Stimulated activated CD4-positive, alpha-beta T cell treated with anti-CD3 and anti-CD28 coated beads, Interleukin-12 subunit alpha, Interleukin-12 subunit beta, amount 100 ng/mL, for 24 hours (primary cell): Measurements from ENCODE around the gene MYOF.
"Not testable (repeated sequence)": the region's sequence is repeated elsewhere in the genome, so short reads cannot be mapped to it uniquely, and the experiment has no call there.

ENCODE experiments used
- DNase-seq, 2 experiments: peaks; one replicate each; pipeline ENCODE4 v3.0.0-alpha.2; 2020; ENCODE audit warnings: low read depth in 2 of 2

MYOF gene

DNA sequence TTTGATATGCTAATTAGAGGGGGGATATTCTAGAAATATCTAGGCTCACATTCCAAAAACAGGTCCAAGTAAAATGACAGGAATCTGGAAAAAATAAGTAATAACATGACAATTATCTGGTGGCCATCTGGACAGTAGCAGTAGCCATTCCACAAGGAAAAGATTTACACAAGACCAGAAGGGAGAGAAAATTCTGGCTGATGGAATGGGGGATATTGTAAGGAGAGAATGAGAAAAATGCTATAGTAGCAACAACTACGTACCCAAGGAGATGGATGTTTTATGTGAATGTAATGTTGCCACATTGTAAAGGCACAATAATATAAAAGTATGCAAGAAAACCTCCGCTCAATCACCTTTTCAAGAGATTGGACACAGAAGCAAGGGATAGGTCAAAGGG, 5.4 kb downstream of the MYOF start:
- DNase-seq = no peak

DNA sequence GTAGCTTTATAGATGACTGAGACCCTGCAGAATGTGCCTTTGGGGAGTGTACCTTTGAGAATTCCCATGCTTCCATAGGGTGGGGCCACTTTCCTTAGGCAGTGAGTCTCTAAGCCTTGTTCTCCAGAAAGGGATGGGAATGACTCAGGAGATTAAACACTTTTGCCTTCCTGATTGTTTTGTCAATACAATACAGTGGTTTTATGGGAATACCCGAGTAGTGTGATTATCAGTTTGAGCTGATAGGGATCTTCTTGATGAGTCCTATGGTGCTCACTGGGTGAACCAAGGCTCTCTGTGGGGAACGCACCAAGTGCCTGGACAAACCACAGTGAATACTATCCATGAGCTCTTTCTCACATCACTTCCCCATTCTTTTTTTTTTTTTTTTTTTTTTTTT, 6.3 kb downstream of the MYOF start:
- no peak for DNase-seq

DNA sequence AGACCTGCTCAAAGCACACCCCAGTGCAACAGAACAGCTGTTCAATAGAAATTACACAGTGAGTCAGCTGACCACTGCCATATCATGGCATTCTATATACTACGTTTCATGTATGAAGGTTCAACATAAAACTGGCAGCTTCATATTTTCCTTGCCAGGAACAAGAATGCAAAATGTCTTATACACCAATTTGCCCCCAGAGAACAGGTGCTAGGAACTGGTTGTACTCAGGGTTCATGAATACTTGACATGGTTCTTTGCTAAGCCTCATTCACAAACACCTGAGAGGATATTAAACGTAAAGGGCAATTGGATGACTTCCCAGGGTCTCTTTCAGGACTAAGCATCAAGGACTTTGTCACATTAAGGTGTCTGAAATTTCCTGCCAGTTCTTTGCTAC, 6.9 kb downstream of the MYOF start:
- no peak for DNase-seq

DNA sequence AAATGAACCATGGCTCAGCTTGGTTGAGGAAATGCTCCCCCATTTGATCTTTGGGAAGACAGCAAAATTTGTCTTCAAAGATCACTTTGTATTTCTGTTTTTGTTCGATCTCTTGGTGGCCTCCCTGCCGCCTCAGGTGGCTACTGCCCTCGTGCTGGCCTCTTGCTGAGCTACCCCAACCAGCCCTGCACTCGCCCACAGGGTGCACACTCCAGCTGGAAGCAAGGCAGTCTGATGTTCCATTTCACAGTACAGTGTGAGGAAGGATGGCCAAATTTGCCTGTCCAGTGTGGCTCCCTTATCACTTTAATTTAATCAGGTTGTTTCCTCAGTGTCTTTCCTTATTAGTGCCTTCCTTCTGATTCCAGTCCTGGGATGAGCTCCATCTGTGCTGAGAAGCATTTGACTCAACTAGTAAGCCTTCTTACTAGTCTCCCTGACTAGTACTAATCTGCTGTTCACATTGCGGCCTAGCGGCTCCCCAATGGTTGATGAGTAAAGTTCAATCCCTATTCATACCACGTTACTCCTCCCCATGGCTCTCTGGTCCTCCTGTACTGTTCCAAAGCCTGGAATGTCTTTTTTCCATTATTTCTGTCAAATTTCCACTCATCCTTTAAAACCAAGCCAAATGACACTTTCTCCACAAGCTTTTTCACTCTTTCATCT, 8.2 kb downstream of the MYOF start:
- DNase-seq = no peak

DNA sequence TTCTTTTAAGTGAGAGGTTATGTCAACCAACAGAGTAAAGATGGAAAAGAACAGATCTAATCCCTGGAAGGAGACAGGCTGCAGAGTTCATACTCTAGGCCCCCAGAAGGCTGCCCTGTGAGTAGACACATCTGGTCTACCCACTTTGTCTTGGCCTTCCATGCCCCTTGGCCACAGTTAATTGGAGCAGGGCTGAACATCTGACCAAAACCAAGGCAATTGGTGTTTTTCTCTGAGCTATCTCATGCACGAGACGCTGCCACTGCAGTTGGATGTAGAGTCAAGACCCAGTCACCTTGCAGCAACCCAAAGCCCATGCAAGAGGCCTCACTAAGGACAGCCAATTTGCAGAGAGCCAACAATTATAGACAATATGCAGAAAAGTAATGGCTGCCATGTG, 9.0 kb downstream of the MYOF start:
- DNase-seq = no peak

DNA sequence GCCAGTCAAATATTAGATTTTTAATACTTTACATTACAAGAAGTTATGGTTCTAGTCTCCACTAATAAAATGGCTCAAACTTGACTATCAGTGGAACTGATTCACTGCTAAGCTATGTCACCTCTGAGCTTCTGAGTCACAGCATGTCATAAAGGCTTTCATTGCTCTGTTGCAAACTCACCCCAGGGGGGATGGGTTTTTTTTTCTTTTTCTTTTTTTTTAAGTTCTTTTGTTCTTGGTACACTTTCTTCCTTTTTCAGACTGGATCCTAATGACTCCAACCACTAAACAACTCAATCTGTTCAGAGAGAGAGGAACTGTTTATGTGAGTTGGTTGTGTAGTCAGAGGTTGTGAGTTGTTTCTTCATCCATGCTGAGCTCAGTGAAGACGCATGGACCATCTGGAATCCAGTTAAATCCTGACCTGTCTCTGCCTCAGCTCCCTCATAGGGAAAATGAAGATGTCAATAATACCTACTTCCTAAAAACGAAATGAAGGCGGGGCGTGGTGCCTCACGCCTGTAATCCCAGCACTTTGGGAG, 11.0 kb downstream of the MYOF start:
- DNase-seq = no peak

DNA sequence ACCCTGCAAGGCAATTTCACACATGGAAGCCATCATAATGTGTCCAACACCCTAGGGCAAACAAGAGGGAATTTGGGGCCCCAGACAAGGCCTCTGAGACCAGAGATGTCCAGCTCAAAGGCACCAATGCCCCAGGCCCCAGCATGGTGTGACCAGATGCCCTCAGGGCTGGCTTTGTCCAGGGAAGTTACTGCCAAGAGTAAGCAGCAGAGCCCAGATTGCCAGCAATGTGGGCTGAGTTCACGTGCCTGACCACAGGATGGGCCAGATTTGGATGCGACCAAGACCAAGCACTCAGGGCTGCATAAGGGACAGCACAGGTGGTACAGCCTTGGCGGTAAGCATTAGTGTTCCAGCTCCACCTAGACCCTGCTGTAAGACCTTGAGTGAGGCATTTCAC, 12.7 kb downstream of the MYOF start:
- no peak for DNase-seq

DNA sequence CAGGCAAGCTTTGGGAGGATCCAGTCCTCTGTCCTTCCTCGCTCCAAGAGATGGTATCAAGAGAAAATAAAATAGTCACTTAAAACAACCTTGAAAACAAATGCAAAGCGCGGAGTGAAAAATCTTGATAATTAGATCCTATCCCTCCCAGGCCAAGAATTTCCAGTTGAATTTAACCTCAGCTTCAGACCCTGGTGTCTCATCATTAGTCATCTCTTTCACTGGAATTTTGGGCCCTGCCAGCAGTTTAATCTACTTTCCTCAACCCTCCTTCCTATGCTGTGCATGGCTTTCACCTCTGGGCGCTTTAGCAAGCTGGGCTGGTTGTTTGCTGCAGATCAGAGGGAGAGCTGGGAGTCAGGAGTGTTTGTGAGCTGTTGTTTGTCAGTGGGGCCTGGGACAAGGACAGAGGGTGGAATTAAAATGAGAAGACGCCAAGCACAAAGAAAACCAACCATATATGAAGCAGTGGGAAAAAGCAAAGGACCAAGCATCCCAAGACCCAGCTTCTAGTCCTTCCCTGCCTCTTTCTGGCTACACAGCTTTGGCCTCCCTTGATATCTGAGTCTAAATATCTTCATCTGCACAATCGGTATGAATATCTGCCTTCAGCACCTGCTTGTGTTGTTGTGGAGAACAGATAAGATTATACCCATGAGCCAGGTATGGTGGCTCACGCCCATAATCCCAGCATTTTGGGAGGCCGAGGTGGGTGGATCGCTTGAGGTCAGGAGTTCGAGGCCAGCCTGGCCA, 13.5 kb downstream of the MYOF start:
- no peak for DNase-seq

DNA sequence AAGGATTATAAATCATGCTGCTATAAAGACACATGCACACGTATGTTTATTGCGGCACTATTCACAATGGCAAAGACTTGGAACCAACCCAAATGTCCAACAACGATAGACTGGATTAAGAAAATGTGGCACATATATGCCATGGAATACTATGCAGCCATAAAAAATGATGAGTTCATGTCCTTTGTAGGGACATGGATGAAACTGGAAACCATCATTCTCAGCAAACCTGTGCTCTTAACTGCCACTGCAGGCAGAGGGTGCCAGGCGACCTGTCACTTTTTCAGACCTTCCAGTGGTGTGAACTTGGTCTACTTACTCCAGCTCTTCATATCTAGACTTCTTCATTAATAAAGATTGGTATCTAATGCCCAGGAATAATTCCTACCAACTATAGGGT, 14.5 kb downstream of the MYOF start:
- not testable (repeated sequence) for DNase-seq

DNA sequence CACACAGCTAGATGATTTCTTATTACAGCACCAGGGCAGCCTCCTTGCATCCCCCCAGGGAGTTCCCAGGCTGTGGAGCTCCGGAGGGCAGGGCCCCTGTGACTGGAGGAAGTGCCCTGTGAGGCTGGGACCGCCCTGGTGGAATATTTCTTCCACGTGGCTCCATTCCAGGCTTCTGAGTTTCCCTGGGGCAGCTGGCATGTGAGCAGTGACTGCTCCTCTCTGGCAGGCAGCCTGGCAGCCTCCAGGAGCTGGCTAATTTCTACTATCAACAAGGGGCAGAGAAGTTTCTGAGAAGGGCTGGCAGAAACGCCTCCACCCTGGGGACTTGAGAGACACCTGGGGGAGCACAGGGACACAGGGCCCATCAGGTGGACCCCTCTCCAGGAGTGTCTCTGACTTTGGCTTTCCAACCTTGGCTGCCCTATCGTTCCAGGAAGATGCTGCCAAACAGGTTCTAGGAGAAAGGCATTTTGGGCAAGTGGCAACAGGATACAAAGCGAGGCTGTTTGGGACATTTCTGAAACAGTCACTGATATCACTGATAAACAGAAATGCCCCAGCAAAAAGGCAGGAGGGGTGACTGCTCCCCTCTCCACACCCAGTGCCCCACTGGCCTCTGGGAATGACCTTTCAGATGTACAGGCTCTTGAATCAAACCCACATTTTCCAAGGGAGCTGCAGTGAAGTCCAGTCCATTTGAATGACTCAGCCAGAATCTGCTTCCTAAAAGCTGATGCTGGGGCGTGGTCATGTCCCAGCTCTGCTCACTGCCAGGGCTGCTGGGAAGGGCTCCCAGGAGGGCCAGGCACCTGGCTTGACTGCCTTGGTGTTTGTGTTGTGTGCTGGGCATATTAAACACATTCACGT, 16.1 kb downstream of the MYOF start:
- DNase-seq = no peak

DNA sequence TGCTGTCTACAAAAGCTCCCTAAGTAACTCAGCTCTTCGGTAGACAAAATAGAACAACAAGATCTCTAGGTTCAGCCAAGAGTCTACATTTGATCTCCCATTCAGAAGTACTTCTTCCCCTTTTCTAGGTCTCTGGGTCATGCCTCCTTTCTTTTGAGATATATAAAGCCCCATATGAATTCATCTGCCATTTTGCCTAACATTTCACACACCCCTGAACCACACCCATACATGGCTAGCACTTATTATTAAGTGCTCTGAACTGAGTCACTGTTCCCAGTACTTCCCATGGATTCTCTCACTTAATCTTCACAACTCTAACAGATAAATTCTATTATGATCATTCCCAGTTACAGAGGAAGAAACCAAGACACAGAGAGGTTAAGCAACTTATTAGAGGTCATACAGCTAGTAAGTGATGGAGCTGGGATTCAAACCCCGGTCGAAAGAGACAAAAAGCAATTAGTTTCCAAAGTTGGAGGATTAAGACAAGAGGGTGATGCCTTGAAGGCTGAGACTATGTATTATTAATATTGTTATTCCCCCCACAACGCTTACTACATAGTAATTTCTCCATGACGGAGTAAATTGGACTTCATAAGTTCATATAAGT, 17.3 kb downstream of the MYOF start:
- DNase-seq = no peak

DNA sequence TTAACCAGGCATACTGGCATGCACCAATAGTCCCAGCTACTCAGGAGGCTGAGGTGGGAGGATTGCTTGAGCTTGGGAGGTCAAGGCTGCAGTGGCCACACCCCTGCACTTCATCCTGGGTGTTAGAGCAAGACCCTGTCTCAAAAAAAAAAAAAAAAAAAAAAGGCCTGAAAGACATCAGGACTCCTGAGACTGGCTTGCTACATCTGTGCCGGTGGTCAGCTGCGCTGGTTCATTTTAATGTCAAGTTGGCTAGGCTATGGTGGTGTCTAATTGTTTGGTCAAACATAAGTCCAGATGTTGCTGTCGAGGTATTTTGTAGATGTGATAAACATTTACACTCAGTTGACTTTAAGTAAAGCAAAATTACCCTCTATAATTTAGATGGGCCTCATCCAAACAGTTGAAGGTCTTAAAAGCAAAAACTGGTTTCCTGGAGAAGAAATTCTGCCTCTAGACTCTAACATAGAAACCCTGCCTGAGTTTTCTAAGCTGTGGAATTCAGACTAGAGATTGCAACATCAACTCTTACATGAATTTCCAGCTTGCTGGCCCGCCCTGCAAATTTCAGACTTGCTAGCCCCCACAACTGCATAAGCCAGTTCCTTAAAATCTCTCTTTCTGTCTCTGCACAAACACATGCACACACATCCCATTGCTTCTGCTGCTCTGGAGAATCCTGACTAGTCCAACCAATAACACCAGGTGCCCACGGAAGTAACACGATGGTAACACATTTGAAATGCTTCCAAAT, 18.2 kb downstream of the MYOF start:
- DNase-seq = no peak

DNA sequence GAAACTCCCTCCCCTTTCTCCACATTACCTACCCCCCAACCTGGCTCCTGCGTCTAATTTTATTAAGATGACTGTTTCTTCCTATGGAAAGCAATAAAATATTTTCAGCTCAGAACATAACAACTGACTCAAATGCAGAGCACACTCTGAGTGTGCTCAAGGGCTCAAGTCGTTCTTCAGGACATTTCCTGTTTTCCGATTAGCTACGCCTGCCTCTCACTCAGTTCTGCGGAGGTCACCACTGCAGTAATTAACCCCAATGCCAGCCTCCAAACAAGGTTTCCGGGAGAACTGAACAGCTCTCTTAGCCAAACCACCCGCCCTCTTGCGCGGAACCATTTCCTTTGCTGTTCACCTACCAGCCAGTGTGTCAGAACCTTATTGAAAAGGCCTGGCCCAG, 19.3 kb downstream of the MYOF start:
- DNase-seq = peak in 1 of 2 experiments; percentile 37

DNA sequence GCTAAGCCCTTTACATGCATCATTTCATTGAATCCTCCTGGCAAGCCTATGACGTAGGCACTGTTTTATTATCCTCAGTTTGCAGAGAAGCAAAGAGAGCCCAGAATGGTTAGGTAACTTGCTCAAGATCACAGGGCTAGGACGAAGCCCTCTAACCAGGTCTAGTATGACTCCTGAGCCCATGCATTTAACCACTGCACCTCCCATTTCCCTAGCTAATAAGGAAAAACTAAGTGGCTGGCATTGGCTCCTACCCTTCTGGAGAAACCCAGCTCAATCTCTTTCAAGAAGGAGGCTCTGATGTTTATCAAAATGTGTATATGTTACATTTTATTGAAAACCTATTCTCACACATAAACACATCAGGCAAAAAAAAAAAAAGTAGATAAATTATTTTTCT, 19.8 kb downstream of the MYOF start:
- DNase-seq = no peak

DNA sequence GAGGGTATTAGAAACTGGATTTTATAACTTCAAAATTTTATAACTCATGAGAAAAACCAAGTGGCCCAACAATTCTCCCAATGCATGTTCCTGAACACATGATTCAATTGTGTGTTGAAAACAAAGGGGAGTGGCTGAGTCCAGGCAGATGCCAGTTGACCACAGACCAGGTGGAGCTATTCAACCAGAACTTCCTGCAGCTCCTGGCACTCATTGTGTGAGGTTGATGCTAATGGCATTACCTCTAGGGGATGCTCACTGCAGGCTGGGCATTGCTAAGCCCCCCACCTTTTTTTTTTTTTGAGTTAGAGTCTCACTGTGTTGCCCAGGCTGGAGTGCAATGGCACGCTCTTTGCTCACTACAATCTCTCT, 20.3 kb downstream of the MYOF start:
- no peak for DNase-seq

DNA sequence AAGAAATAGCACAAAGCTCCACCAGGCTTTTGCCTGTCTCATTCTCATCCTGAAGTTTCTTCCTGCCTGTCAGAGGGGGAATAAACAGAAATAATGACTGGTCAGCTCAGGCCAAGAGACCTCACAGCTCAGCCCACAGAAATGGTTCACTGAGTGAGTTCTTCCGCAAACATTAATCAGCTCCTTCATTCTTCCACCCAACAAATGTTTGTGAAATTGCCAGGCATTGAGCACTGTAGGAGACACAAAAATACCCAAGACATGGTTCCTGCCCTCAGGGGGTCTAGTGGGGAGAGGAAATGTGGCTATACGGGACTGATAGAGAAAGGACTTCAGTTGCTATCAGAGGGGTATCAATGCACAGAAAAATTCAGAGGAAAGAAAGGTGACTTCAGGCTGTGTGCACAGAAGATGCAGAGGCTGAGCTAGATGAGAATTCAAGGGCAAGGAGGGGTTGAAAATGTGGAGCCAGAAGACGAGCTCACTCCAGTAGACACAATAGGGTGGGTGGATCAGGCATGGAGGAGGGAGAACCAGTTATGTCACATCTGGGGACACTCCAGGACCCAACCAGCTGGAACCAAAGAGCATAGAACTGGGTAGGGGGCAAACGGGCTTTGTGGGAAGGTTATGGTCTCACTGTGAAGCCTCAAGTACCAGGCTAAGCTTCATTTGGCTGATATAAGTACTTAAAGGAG, 20.9 kb downstream of the MYOF start:
- DNase-seq = no peak

DNA sequence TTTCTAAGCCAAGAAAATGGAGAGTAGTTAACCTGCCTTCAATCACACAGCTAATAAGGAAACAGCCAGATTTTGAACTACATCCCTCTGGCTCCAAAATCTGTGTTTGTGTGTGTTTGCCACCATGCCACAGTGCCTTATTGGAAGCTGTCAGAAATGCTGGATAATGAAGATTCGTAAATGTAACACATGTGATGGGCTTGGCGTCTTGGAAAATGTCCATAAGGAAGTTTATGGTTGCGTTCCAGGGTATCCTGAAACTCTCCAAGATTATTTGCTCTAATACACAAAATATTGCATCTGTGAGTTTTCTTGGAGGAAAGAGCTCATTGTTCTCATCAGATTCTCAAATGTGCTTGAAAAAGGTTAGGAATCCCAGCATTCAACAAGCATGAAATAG, 22.7 kb downstream of the MYOF start:
- no peak for DNase-seq

DNA sequence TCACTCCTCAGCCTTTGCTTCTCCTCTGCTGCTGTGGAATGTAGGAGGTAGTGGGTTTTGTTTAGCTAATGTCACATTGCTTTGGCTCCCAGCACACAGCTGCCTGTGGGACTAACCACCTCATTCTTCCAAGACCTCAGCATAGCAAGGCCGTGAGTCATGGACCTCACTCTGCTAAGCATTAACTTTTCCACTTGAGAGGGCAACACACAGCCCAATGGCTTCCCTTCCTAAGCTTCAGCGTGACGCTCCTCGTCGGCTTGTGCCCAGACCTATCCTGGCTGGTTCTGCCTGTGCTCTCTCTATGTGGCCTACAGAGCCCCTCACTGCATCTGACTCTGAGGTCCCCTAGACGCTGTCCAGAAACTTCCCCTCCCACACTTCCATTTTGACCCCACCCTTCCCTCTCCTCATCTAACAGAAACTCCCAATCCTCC, 23.3 kb downstream of the MYOF start:
- no peak for DNase-seq

DNA sequence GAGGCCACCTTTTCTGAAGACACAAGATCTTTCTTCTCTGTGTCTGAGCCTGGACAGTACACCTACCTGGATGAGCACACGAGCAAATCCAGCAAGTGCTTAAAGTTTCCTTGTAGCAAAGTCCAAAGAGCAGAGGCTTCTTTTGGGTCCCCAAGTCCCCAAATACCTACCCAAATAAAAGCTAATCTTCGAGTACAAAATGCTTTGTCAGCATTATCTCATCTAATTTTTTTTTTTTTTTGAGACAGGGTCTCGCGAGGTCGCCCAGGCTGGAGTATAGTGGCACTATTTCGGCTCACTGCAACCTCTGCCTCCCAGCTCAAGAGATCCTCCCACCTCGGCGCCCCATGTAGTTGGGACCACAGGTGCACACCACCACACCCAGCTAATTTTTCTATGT, 24.6 kb downstream of the MYOF start:
- DNase-seq = no peak

DNA sequence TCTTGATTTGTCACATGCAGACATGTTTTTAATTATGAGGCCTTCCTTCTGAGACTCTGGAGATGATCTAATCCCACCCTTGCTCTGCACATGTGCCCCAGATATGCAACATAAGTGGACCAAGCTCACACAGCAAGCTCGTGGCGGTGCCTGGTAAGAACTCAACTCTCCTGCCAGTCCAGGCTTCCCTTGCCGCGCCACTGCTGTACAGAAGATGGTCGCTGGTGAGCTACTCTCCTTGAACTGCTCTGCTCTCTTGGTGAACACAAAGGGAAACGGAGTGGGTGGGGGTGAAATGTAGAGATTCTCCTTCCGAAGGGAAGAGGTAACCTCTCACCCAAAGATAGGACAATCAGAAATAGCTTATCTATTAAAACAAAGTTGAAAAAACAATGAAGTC, 25.7 kb downstream of the MYOF start:
- DNase-seq = no peak

DNA sequence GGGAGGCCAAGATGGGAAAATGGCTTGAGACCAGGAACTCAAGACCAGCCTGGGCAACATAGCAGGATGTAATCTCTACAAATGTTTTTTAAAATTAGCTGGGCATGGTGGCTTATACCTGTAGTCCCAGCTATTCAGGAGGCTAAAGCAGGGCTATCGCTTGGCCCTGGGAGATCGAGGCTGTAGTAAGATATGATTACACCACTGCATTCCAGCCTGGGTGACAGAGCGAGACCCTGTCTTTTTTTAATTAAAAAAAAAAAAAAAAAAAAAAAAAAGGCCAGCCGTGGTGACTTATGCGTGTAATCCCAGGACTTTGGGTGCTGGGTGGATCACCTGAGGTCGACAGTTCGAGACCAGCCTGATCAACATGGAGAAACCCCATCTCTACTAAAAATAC, 27.4 kb downstream of the MYOF start:
- no peak for DNase-seq
